ENCODE measurements around the gene AGTRAP.

GRCh38 chr1:11705596-11705995, 30.3 kb upstream of the AGTRAP start:
- no peak for TF ChIP-seq CTCF (IDR thresholded peaks at IDR 0.05 in 8 of 11, conservative IDR thresholded peaks at IDR 0.05 in 3 of 11)
- TF ChIP-seq POLR2AphosphoS5 (IDR thresholded peaks at IDR 0.05): no peak
